Liver (tissue), 3 donors: ENCODE measurements around the gene HILPDA.
"Not testable (repeated sequence)": the region's sequence is repeated elsewhere in the genome, so short reads cannot be mapped to it uniquely, and the experiment has no call there.

Source experiments
- TAF1 ChIP-seq: conservative IDR thresholded peaks from 2 replicates; pipeline ENCODE4 v1.6.1; 2016; ENCODE audit warnings: antibody characterized with exemption, mild to moderate bottlenecking
- YY1 ChIP-seq: IDR thresholded peaks from 2 replicates; pipeline ENCODE4 v1.6.1; 2016; ENCODE audit warnings: antibody characterized with exemption, mild to moderate bottlenecking
- TF ChIP-seq, protein P1 (sequence below): IDR thresholded peaks from 2 replicates; pipeline ENCODE4 v1.6.1; 2016; ENCODE audit warnings: antibody characterized with exemption
- TF ChIP-seq, protein P2 (sequence below): fragments of 150-350 bp; IDR thresholded peaks from 2 replicates; pipeline ENCODE4 v1.5.1; 2017; ENCODE audit warnings: improper control_type of control experiment, low read depth, low read length; ENCODE audit not compliant: missing input control
- donor health status: healthy.
- donor health status: healthy.

DNA sequence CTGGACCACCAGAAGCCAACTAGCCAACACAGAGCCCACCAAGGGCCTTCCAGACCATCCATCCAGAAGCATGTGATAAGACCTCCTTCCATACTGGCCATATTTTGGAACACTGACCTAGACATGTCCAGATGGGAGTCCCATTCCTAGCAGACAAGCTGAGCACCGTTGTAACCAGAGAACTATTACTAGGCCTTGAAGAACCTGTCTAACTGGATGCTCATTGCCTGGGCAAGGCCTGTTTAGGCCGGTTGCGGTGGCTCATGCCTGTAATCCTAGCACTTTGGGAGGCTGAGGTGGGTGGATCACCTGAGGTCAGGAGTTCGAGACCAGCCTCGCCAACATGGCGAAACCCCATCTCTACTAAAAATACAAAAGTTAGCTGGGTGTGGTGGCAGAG is 1.7 kb downstream of the HILPDA start:
- TF ChIP-seq, protein P1, sequence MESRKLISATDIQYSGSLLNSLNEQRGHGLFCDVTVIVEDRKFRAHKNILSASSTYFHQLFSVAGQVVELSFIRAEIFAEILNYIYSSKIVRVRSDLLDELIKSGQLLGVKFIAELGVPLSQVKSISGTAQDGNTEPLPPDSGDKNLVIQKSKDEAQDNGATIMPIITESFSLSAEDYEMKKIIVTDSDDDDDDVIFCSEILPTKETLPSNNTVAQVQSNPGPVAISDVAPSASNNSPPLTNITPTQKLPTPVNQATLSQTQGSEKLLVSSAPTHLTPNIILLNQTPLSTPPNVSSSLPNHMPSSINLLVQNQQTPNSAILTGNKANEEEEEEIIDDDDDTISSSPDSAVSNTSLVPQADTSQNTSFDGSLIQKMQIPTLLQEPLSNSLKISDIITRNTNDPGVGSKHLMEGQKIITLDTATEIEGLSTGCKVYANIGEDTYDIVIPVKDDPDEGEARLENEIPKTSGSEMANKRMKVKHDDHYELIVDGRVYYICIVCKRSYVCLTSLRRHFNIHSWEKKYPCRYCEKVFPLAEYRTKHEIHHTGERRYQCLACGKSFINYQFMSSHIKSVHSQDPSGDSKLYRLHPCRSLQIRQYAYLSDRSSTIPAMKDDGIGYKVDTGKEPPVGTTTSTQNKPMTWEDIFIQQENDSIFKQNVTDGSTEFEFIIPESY = not testable (repeated sequence)
- TF ChIP-seq, protein P2, sequence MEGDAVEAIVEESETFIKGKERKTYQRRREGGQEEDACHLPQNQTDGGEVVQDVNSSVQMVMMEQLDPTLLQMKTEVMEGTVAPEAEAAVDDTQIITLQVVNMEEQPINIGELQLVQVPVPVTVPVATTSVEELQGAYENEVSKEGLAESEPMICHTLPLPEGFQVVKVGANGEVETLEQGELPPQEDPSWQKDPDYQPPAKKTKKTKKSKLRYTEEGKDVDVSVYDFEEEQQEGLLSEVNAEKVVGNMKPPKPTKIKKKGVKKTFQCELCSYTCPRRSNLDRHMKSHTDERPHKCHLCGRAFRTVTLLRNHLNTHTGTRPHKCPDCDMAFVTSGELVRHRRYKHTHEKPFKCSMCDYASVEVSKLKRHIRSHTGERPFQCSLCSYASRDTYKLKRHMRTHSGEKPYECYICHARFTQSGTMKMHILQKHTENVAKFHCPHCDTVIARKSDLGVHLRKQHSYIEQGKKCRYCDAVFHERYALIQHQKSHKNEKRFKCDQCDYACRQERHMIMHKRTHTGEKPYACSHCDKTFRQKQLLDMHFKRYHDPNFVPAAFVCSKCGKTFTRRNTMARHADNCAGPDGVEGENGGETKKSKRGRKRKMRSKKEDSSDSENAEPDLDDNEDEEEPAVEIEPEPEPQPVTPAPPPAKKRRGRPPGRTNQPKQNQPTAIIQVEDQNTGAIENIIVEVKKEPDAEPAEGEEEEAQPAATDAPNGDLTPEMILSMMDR = not testable (repeated sequence)
- TF ChIP-seq YY1, TAF1: not testable (repeated sequence)
